Activated naive CD8-positive, alpha-beta T cell treated with anti-CD3 and anti-CD28 coated beads for 36 hours (primary cell): ENCODE results near the gene SERPINA12. TPM values are rescaled to one million over a fixed set of nuclear protein-coding genes. Genes with fewer than 3 reads are reported as not detected.

Experiments used
- DNase-seq: peaks from one replicate; pipeline ENCODE4 v3.0.0; 2021
- H3K27ac Mint-ChIP-seq: one replicate; pipeline ENCODE4 v1.8.0; 2022; ENCODE audit warnings: mild to moderate bottlenecking, moderate library complexity, mixed read lengths
- H3K27me3 Mint-ChIP-seq: one replicate; pipeline ENCODE4 v1.8.0; 2022; ENCODE audit warnings: mild to moderate bottlenecking, mixed read lengths
- H3K36me3 Mint-ChIP-seq: one replicate; pipeline ENCODE4 v1.8.0; 2021; ENCODE audit warnings: mild to moderate bottlenecking, mixed read lengths
- H3K4me1 Mint-ChIP-seq: one replicate; pipeline ENCODE4 v1.8.0; 2021; ENCODE audit warnings: mixed read lengths
- H3K4me3 Mint-ChIP-seq: one replicate; pipeline ENCODE4 v1.8.0; 2022; ENCODE audit warnings: mild to moderate bottlenecking, moderate library complexity, mixed read lengths
- H3K9me3 Mint-ChIP-seq: one replicate; pipeline ENCODE4 v1.8.0; 2022; ENCODE audit warnings: mixed read lengths
- total RNA-seq, 2 experiments: library from RNA; stranded (reverse); gene quantifications; one replicate each; pipeline ENCODE4 v1.2.3, GENCODE V29; 2021

The SERPINA12 gene
- total RNA-seq, 2 experiments from 2014 or later = not detected

DNA sequence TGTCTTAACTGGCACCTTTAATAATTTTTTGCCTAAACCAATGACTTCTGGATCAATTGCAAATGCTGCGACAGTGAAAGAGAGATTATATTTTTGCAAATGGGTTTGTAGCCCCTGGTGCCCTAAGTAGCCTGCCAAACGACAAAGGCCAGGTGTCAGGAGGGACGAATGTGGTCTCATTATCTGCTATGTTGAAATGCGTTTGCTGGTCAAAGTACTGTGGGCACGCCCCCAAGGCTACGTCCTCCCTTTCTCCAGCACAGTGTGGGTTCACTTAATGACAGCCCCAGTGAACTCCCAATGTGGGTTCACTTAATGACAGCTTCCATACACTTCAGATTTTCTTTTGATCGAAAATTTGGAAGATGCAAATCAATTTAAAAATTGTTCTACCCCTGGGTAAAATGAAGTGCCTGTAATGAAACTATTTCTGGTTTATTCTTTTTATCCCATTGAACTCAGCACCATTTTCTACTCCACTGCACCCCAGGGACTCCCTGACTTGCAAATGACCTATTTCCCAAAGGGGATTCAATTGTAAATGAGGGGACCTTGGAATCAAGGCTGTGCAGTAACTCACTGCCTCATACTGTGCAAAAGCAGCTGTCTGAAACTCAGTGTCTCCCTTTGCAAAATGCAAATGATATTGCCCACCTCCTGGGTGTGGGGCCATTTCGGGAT, 58.0 kb downstream of the SERPINA12 start:
- Mint-ChIP-seq H3K4me3 (no peak overlapping the region), H3K9me3 (no peaks in the 10 kb centered on the region), H3K27me3 (peaks cover 26% of the 10 kb centered on the region), H3K4me1 (no peaks in the 10 kb centered on the region), H3K36me3 (no peaks in the 10 kb centered on the region), H3K27ac (no peak overlapping the region)
- DNase-seq = no peak

- peaks cover 26% of the 10 kb centered on the region for H3K27me3 Mint-ChIP-seq
- H3K4me1 Mint-ChIP-seq = no peaks in the 10 kb centered on the region
- no peaks in the 10 kb centered on the region for H3K36me3 Mint-ChIP-seq
- no peaks in the 10 kb centered on the region for H3K9me3 Mint-ChIP-seq
- no peak overlapping the region for H3K4me3 Mint-ChIP-seq
- no peak overlapping the region for H3K27ac Mint-ChIP-seq
- DNase-seq = no peak
Observed at GRCh38 chr14:94450722-94451090, 58.6 kb downstream of the SERPINA12 start.

GRCh38 chr14:94449930-94450329, 59.3 kb downstream of the SERPINA12 start:
- Mint-ChIP-seq H3K9me3 (no peaks in the 10 kb centered on the region), H3K4me1 (no peaks in the 10 kb centered on the region), H3K27me3 (peaks cover 26% of the 10 kb centered on the region), H3K27ac (no peak overlapping the region), H3K4me3 (no peak overlapping the region), H3K36me3 (no peaks in the 10 kb centered on the region)
- DNase-seq = no peak

GRCh38 chr14:94448071-94448808, 61.0 kb downstream of the SERPINA12 start:
- H3K36me3 Mint-ChIP-seq = no peaks in the 10 kb centered on the region
- H3K4me1 Mint-ChIP-seq = no peaks in the 10 kb centered on the region
- H3K27ac Mint-ChIP-seq = no peak overlapping the region
- DNase-seq = no peak
- peaks cover 28% of the 10 kb centered on the region for H3K27me3 Mint-ChIP-seq
- no peak overlapping the region for H3K4me3 Mint-ChIP-seq
- H3K9me3 Mint-ChIP-seq = no peaks in the 10 kb centered on the region

- no peaks in the 10 kb centered on the region for H3K36me3 Mint-ChIP-seq
- no peaks in the 10 kb centered on the region for H3K9me3 Mint-ChIP-seq
- H3K27me3 Mint-ChIP-seq = peaks cover 20% of the 10 kb centered on the region
- no peak for DNase-seq
- no peak overlapping the region for H3K27ac Mint-ChIP-seq
- no peaks in the 10 kb centered on the region for H3K4me1 Mint-ChIP-seq
- H3K4me3 Mint-ChIP-seq = no peak overlapping the region
Observed at GRCh38 chr14:94447206-94447605, 62.1 kb downstream of the SERPINA12 start.

- Mint-ChIP-seq H3K27me3 (peaks cover 20% of the 10 kb centered on the region), H3K9me3 (no peaks in the 10 kb centered on the region), H3K4me1 (no peaks in the 10 kb centered on the region), H3K4me3 (no peak overlapping the region), H3K36me3 (no peaks in the 10 kb centered on the region), H3K27ac (no peak overlapping the region)
- DNase-seq = no peak
Observed at GRCh38 chr14:94446126-94446525, 63.1 kb downstream of the SERPINA12 start.

DNA sequence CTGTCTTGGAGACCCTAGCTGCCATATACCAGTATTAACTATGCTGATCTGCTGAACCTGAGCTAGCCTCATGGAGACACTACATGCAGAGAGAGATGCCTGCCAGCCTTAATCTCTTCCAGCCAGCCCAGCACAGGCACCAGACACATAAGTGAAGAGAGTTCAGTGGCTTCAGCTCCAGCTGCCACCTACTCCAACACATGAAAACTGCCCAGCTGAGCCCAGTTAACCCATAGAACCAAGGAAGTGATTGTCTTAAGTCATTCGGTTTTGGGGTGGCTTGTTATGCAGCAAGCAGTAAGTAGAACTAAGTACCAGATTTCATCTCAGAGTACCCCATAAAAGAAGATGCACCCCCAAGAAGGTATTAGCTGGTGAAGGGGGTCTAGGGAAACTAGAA, 64.3 kb downstream of the SERPINA12 start:
- Mint-ChIP-seq H3K27ac (no peak overlapping the region), H3K27me3 (peaks cover 17% of the 10 kb centered on the region), H3K4me3 (no peak overlapping the region), H3K9me3 (no peaks in the 10 kb centered on the region), H3K4me1 (no peaks in the 10 kb centered on the region), H3K36me3 (no peaks in the 10 kb centered on the region)
- no peak for DNase-seq

DNA sequence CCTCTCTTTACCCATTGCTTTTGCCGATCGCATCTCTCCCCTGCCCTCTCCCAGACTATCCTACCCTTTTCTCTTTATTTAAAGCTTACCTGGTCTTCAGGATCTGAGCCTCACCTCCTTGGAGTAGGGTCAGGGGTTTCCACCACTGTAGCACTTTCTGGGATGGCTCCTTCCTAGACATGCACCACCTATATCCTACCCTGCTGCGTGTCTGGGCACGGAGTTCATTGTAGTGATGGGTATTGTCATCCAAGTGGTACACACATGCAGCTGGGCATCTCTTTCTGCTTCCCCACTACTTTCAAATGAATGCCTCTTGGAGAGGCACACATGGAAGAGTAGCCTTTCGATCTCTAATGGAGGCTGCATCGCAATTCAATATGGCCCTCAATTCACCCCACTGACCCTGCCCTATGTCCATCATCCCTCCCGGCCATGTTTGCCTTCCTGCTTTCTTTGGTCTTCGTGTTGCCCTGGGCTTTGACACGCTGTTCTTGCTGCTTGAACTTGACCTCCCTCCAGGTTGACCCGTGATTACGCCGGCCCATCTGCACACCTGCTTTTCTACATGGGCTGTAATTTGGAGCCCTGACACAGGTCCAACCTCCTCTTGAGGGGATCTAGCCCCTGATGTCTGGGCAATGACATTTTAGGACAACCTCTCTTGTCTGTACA, 67.6 kb downstream of the SERPINA12 start:
- Mint-ChIP-seq H3K27ac (no peak overlapping the region), H3K36me3 (no peaks in the 10 kb centered on the region), H3K4me1 (no peaks in the 10 kb centered on the region), H3K4me3 (no peak overlapping the region), H3K9me3 (no peaks in the 10 kb centered on the region), H3K27me3 (peaks cover 10% of the 10 kb centered on the region)
- no peak for DNase-seq

GRCh38 chr14:94441130-94441529, 68.1 kb downstream of the SERPINA12 start:
- H3K36me3 Mint-ChIP-seq = no peaks in the 10 kb centered on the region
- peaks cover 11% of the 10 kb centered on the region for H3K27me3 Mint-ChIP-seq
- H3K27ac Mint-ChIP-seq = no peak overlapping the region
- H3K9me3 Mint-ChIP-seq = no peaks in the 10 kb centered on the region
- H3K4me1 Mint-ChIP-seq = no peaks in the 10 kb centered on the region
- no peak for DNase-seq
- H3K4me3 Mint-ChIP-seq = no peak overlapping the region

DNA sequence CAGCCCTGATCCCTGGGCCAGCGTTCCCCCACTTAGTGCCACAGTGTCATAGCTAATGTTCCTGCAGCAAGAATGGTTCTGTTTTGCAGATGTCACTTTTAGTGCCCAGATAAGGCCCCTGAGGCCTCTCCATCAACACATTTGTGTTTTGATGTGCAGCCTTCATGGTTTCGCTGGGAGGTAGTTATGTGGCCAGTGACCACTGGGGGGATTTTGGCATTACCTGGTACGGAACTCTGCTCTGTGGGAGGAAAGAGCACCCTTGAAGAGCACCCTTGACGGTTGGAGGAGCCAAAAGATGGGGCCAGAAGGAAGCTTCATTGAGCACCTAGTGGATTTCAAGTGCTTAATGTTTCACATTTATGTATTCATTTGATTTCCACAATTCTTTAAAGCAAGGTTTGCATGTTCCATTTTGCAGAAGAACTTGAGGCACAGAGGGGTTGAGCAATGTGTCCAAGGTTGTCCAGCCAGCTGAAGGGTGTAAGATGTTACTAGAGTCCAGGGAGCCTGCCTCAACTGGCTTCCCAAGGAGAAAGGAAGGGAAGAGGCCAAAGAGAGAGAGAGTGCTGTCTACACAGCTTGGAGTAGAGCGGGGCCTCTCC, 69.7 kb downstream of the SERPINA12 start:
- no peak overlapping the region for H3K4me3 Mint-ChIP-seq
- no peaks in the 10 kb centered on the region for H3K36me3 Mint-ChIP-seq
- no peaks in the 10 kb centered on the region for H3K9me3 Mint-ChIP-seq
- no peak for DNase-seq
- no peaks in the 10 kb centered on the region for H3K4me1 Mint-ChIP-seq
- H3K27me3 Mint-ChIP-seq = peaks cover 24% of the 10 kb centered on the region
- H3K27ac Mint-ChIP-seq = no peak overlapping the region

Other genes with a start within 250 kb of the SERPINA12 start
- not detected for gene SERPINA10, start 216.2 kb downstream of the SERPINA12 start, total RNA-seq
- not detected for gene SERPINA6, start 186.1 kb downstream of the SERPINA12 start, total RNA-seq
- gene SERPINA2, start 142.8 kb downstream of the SERPINA12 start, total RNA-seq = not detected
- 1 to 10 TPM; 1.1 to 1.3 TPM for gene SERPINA1, start 120.9 kb downstream of the SERPINA12 start, total RNA-seq
- not detected for gene SERPINA11, start 56.7 kb downstream of the SERPINA12 start, total RNA-seq
- not detected for gene SERPINA9, start 33.3 kb downstream of the SERPINA12 start, total RNA-seq
- gene SERPINA4, start 52.0 kb upstream of the SERPINA12 start, total RNA-seq = not detected
- not detected for gene SERPINA5, start 72.0 kb upstream of the SERPINA12 start, total RNA-seq
- not detected for gene SERPINA3, start 102.9 kb upstream of the SERPINA12 start, total RNA-seq